ENCODE measurements around the gene MEF2A.

The MEF2A gene

DNA sequence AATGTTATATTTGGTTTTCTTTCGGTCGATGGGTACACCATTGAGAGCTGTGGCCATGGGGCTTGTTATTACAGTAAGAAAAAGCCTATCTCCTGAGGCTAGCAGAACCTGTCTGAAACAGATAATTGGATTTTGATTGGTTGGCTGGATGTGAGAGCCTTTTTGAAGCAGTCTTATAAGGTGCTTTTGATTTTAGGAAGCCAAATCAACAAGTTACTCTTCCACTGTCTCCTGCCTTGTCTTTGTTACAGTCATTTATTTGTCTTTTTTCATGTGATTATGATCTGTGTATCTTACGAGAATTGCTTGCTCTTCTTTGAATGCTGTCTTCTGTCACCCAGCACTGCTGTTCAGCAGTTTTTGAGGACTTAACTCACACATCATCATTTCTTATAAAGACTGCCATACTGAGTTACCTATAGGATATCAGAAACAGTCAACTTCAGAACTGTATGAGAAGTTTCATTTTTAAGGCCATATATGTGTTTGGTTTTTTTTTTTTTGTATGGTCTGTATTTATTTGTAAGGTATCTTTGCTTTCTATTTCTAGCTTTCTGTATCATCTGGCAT, 51.1 kb downstream of the MEF2A start:
- TF ChIP-seq CTCF (conservative IDR thresholded peaks at IDR 0.05) (no peak), ZFX (IDR thresholded peaks at IDR 0.05) (no peak)

GRCh38 chr15:99618941-99619411, 53.2 kb downstream of the MEF2A start:
- H3K27ac ChIP-seq, result no peak overlapping the region

More for the DNA sequence above, 51.1 kb downstream of the MEF2A start:
- H3K27ac ChIP-seq, result no peak overlapping the region

GRCh38 chr15:99619712-99620111, 53.9 kb downstream of the MEF2A start:
- TF ChIP-seq CTCF (conservative IDR thresholded peaks at IDR 0.05) (no peak), ZFX (IDR thresholded peaks at IDR 0.05) (no peak)
- H3K27ac ChIP-seq, result no peak overlapping the region

More at GRCh38 chr15:99618941-99619411, 53.2 kb downstream of the MEF2A start:
- TF ChIP-seq CTCF (conservative IDR thresholded peaks at IDR 0.05) (no peak), ZFX (IDR thresholded peaks at IDR 0.05) (no peak)

- no peak overlapping the region for H3K27ac ChIP-seq
- no peak; the same call in 1 of the 2 replicates for TF ChIP-seq CTCF (conservative IDR thresholded peaks at IDR 0.05)
- TF ChIP-seq ZFX (IDR thresholded peaks at IDR 0.05), result no peak
Measured at GRCh38 chr15:99620178-99620577, 54.4 kb downstream of the MEF2A start.

DNA sequence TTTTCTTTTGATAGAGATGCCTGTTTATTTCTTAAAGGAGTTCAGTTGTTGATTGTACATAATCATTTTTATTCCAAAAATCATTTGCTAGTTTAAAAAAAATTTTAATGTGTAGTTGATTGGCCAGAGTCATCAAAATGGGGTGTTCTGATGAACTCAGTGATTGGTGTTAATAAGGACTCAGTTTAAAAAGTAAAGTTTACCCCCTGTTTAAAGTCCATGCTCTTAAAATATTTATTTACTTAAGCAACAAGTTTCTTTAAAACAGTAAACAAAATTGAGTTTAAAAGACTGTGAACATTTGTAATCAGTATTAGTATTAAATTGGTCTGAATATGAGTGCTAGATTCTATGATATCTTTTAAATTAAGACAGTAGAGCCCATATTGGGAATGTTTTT, 56.0 kb downstream of the MEF2A start:
- no peak overlapping the region for H3K27ac ChIP-seq
- TF ChIP-seq ZFX (IDR thresholded peaks at IDR 0.05) (no peak), CTCF (conservative IDR thresholded peaks at IDR 0.05) (no peak)

- no peak overlapping the region for H3K27ac ChIP-seq
- no peak for TF ChIP-seq CTCF (conservative IDR thresholded peaks at IDR 0.05)
Measured at GRCh38 chr15:99628374-99629001, 62.7 kb downstream of the MEF2A start.

DNA sequence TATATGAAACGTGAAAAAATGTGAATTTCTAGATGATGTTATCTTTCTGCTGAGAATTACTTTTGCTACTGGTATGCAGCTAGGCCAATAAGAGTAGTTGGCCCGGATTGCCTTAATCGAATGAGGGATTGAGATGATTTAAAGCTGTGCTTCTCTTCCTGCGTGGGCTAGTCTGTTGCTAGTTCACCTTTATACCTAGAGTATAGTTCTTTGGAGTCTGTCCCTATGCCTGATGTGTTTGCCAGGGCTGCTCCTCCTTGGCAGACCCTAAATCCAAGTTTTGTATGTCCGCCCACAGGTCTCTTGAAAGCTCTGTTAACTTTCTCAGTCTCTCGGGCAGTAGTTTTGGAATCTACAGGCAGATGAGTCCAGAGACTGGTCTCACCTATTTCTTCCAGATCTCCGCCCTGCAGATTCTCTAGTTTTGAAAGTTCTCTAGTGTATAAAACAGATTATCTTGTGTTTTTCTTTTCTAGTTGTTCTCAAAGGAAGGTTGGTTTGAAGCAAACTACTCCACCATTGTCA, 64.9 kb downstream of the MEF2A start:
- H3K27ac ChIP-seq, result no peak overlapping the region
- TF ChIP-seq ZFX (IDR thresholded peaks at IDR 0.05) (no peak), CTCF (conservative IDR thresholded peaks at IDR 0.05) (no peak)

Data from C4-2B (cell line).